WTC11 (cell line): Measurements from ENCODE around the gene ABLIM3. TPM values are rescaled to one million over a fixed set of nuclear protein-coding genes. Genes with fewer than 3 reads are reported as not detected.

Experiments
- ATAC-seq: fragments of 200-7000 bp; cut with Tn5 transposase; 2 replicates; pipeline ENCODE4 v1.10.0; 2021; ENCODE audit warnings: mild to moderate bottlenecking, moderate library complexity
- CTCF ChIA-PET: fragments of 300-600 bp; sonication (Branson Sonifier 250); formaldehyde crosslinking; loops from one replicate; lab custom pipeline; 2021; ENCODE audit warnings: antibody characterized with exemption; lab: Charles Lee
- POLR2A ChIA-PET: fragments of 350-600 bp; sonication (Branson Sonifier 250); formaldehyde crosslinking; loops from one replicate; lab custom pipeline; 2021; ENCODE audit warnings: antibody characterized with exemption; lab: Charles Lee
- DNase-seq: peaks from one replicate; pipeline ENCODE4 v3.0.0; 2021; ENCODE audit warnings: low spot score
- H3K27ac Mint-ChIP-seq: 2 replicates; pipeline ENCODE4 v1.8.0; 2021; ENCODE audit warnings: mixed read lengths
- H3K27me3 Mint-ChIP-seq: 2 replicates; pipeline ENCODE4 v1.8.0; 2021; ENCODE audit warnings: low read depth, mild to moderate bottlenecking, moderate library complexity, mixed read lengths
- H3K36me3 Mint-ChIP-seq: 2 replicates; pipeline ENCODE4 v1.8.0; 2021; ENCODE audit warnings: mixed read lengths
- H3K4me1 Mint-ChIP-seq: 2 replicates; pipeline ENCODE4 v1.8.0; 2022; ENCODE audit warnings: mixed read lengths
- H3K4me3 Mint-ChIP-seq: 2 replicates; pipeline ENCODE4 v1.8.0; 2021; ENCODE audit warnings: mild to moderate bottlenecking, moderate library complexity, mixed read lengths
- H3K9me3 Mint-ChIP-seq: 2 replicates; pipeline ENCODE4 v1.8.0; 2021; ENCODE audit warnings: mixed read lengths
- ETV6 ChIP-seq: sonication (generic); formaldehyde crosslinking; IDR thresholded peaks from 2 replicates; pipeline ENCODE4 v1.8.1; 2022; ENCODE audit warnings: mild to moderate bottlenecking, missing genetic modification reagents
- FOXP4 ChIP-seq: sonication (generic); formaldehyde crosslinking; IDR thresholded peaks from 2 replicates; pipeline ENCODE4 v1.8.0; 2022; ENCODE audit warnings: mild to moderate bottlenecking, missing genetic modification reagents
- GTF2I ChIP-seq: fragments of 250-450 bp; sonication (Bioruptor Pico); conservative IDR thresholded peaks from 2 replicates; pipeline ENCODE4 v1.4.0; 2021; ENCODE audit warnings: mild to moderate bottlenecking
- HMGA2 ChIP-seq: fragments of 250-450 bp; sonication (Bioruptor Pico); IDR thresholded peaks from 2 replicates; pipeline ENCODE4 v1.4.0; 2021; ENCODE audit warnings: mild to moderate bottlenecking, moderate library complexity
- IRF2 ChIP-seq: sonication (generic); formaldehyde crosslinking; IDR thresholded peaks from 2 replicates; pipeline ENCODE4 v1.8.0; 2022; ENCODE audit warnings: low read depth, missing genetic modification reagents, borderline replicate concordance
- NFYB ChIP-seq: sonication (generic); formaldehyde crosslinking; conservative IDR thresholded peaks from 2 replicates; pipeline ENCODE4 v1.8.0; 2022; ENCODE audit warnings: low read depth, missing genetic modification reagents
- OVOL2 ChIP-seq: fragments of 250-450 bp; sonication (Bioruptor Pico); IDR thresholded peaks from 2 replicates; pipeline ENCODE4 v1.9.0; 2021; ENCODE audit warnings: mild to moderate bottlenecking, borderline replicate concordance
- PRRX2 ChIP-seq: fragments of 250-450 bp; sonication (Bioruptor Pico); IDR thresholded peaks from 2 replicates; pipeline ENCODE4 v1.8.0; 2021; ENCODE audit warnings: mild to moderate bottlenecking
- TEAD4 ChIP-seq: sonication (generic); formaldehyde crosslinking; IDR thresholded peaks from 2 replicates; pipeline ENCODE4 v1.8.0; 2022; ENCODE audit warnings: mild to moderate bottlenecking, missing genetic modification reagents
- TP53 ChIP-seq: sonication (generic); formaldehyde crosslinking; IDR thresholded peaks from 2 replicates; pipeline ENCODE4 v1.8.1; 2023; ENCODE audit warnings: mild to moderate bottlenecking, missing genetic modification reagents
- ZNF121 ChIP-seq: sonication (generic); formaldehyde crosslinking; IDR thresholded peaks from 2 replicates; pipeline ENCODE4 v1.8.0; 2023; ENCODE audit warnings: missing genetic modification reagents
- ZNF219 ChIP-seq: sonication (generic); formaldehyde crosslinking; IDR thresholded peaks from 2 replicates; pipeline ENCODE4 v1.8.0; 2023; ENCODE audit warnings: missing genetic modification reagents, mild to moderate bottlenecking, borderline replicate concordance
- ZNF263 ChIP-seq: sonication (generic); formaldehyde crosslinking; IDR thresholded peaks from 2 replicates; pipeline ENCODE4 v1.8.1; 2022; ENCODE audit warnings: low read depth, mild to moderate bottlenecking, moderate library complexity, missing genetic modification reagents
- ZNF317 ChIP-seq: sonication (generic); formaldehyde crosslinking; IDR thresholded peaks from 2 replicates; pipeline ENCODE4 v1.8.1; 2023; ENCODE audit warnings: low read depth, mild to moderate bottlenecking, moderate library complexity, missing genetic modification reagents, borderline replicate concordance
- ZNF396 ChIP-seq: fragments of 250-450 bp; sonication (Bioruptor Pico); IDR thresholded peaks from 2 replicates; pipeline ENCODE4 v1.8.0; 2021; ENCODE audit warnings: mild to moderate bottlenecking, moderate library complexity, borderline replicate concordance
- ZNF416 ChIP-seq: fragments of 250-450 bp; sonication (Bioruptor Pico); IDR thresholded peaks from 2 replicates; pipeline ENCODE4 v1.9.0; 2021; ENCODE audit warnings: mild to moderate bottlenecking, inconsistent platforms
- total RNA-seq: library from RNA; stranded (reverse); gene quantifications from 3 replicates; pipeline ENCODE4 v1.2.3, GENCODE V29; 2021
- TF ChIP-seq, protein P1 (sequence below): sonication (generic); formaldehyde crosslinking; IDR thresholded peaks from 2 replicates; pipeline ENCODE4 v1.8.1; 2022; ENCODE audit warnings: low read depth, mild to moderate bottlenecking, moderate library complexity, missing genetic modification reagents, borderline replicate concordance
- TF ChIP-seq, protein P2 (sequence below): sonication (generic); formaldehyde crosslinking; conservative IDR thresholded peaks from 2 replicates; pipeline ENCODE4 v1.8.1; 2023; ENCODE audit warnings: mild to moderate bottlenecking, low read depth, missing genetic modification reagents, moderate library complexity
- TF ChIP-seq, protein P3 (sequence below): sonication (generic); formaldehyde crosslinking; conservative IDR thresholded peaks from 2 replicates; pipeline ENCODE4 v1.8.1; 2022; ENCODE audit warnings: mild to moderate bottlenecking, missing genetic modification reagents
- TF ChIP-seq, protein P4 (sequence below): sonication (generic); formaldehyde crosslinking; IDR thresholded peaks from 2 replicates; pipeline ENCODE4 v1.8.1; 2023; ENCODE audit warnings: mild to moderate bottlenecking, missing genetic modification reagents, moderate library complexity
- TF ChIP-seq, protein P5 (sequence below): fragments of 250-450 bp; sonication (Bioruptor Pico); IDR thresholded peaks from 2 replicates; pipeline ENCODE4 v1.9.0; 2021; ENCODE audit warnings: mild to moderate bottlenecking, borderline replicate concordance
- TF ChIP-seq, protein P6 (sequence below): sonication (generic); formaldehyde crosslinking; IDR thresholded peaks from 2 replicates; pipeline ENCODE4 v1.8.0; 2022; ENCODE audit warnings: mild to moderate bottlenecking, missing genetic modification reagents

ABLIM3 gene
- total RNA-seq, 1 experiment from 2014 or later: 0.33 TPM

- ChIA-PET POLR2A (no interaction called here), CTCF (interaction anchor here (1.0 kb wide), 1 partner anchor 20 kb away, joined by 3 read pairs; no protein-coding TSS in a partner anchor)
- Mint-ChIP-seq H3K36me3 (peaks cover 3% of the 10 kb centered on the region), H3K9me3 (peaks cover 52% of the 10 kb centered on the region), H3K27me3 (peaks cover 8% of the 10 kb centered on the region), H3K4me3 (no peak overlapping the region), H3K4me1 (no peaks in the 10 kb centered on the region), H3K27ac (no peak overlapping the region)
- TF ChIP-seq PRRX2 (CRISPR knock-in tag) (no peak), ZNF396 (CRISPR knock-in tag) (no peak), FOXP4 (CRISPR knock-in tag) (no peak), OVOL2 (CRISPR knock-in tag) (no peak), ZNF416 (CRISPR knock-in tag) (no peak), ZNF219 (CRISPR knock-in tag) (no peak), NFYB (CRISPR knock-in tag) (no peak), TP53 (CRISPR knock-in tag) (no peak), TEAD4 (CRISPR knock-in tag) (no peak)
- TF ChIP-seq, protein P1, sequence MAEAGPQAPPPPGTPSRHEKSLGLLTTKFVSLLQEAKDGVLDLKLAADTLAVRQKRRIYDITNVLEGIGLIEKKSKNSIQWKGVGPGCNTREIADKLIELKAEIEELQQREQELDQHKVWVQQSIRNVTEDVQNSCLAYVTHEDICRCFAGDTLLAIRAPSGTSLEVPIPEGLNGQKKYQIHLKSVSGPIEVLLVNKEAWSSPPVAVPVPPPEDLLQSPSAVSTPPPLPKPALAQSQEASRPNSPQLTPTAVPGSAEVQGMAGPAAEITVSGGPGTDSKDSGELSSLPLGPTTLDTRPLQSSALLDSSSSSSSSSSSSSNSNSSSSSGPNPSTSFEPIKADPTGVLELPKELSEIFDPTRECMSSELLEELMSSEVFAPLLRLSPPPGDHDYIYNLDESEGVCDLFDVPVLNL (CRISPR knock-in tag): no peak
- TF ChIP-seq, protein P2, sequence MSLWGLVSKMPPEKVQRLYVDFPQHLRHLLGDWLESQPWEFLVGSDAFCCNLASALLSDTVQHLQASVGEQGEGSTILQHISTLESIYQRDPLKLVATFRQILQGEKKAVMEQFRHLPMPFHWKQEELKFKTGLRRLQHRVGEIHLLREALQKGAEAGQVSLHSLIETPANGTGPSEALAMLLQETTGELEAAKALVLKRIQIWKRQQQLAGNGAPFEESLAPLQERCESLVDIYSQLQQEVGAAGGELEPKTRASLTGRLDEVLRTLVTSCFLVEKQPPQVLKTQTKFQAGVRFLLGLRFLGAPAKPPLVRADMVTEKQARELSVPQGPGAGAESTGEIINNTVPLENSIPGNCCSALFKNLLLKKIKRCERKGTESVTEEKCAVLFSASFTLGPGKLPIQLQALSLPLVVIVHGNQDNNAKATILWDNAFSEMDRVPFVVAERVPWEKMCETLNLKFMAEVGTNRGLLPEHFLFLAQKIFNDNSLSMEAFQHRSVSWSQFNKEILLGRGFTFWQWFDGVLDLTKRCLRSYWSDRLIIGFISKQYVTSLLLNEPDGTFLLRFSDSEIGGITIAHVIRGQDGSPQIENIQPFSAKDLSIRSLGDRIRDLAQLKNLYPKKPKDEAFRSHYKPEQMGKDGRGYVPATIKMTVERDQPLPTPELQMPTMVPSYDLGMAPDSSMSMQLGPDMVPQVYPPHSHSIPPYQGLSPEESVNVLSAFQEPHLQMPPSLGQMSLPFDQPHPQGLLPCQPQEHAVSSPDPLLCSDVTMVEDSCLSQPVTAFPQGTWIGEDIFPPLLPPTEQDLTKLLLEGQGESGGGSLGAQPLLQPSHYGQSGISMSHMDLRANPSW (CRISPR knock-in tag): no peak
- TF ChIP-seq, protein P3, sequence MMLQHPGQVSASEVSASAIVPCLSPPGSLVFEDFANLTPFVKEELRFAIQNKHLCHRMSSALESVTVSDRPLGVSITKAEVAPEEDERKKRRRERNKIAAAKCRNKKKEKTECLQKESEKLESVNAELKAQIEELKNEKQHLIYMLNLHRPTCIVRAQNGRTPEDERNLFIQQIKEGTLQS: no peak
- TF ChIP-seq, protein P4, sequence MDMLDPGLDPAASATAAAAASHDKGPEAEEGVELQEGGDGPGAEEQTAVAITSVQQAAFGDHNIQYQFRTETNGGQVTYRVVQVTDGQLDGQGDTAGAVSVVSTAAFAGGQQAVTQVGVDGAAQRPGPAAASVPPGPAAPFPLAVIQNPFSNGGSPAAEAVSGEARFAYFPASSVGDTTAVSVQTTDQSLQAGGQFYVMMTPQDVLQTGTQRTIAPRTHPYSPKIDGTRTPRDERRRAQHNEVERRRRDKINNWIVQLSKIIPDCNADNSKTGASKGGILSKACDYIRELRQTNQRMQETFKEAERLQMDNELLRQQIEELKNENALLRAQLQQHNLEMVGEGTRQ (CRISPR knock-in tag): no peak
- DNase-seq (no peak), ATAC-seq (no peak)
Measured at GRCh38 chr5:149094996-149095395, 46.3 kb upstream of the ABLIM3 start.

- no peak overlapping the region for H3K4me3 Mint-ChIP-seq
- H3K27ac Mint-ChIP-seq: no peak overlapping the region
- CTCF ChIA-PET: interaction anchor here (0.7 kb wide), 1 partner anchor 369 kb away, joined by 3 read pairs; no protein-coding TSS in a partner anchor
- no peaks in the 10 kb centered on the region for H3K4me1 Mint-ChIP-seq
- POLR2A ChIA-PET: no interaction called here
- H3K9me3 Mint-ChIP-seq: peaks cover 46% of the 10 kb centered on the region
- peaks cover 3% of the 10 kb centered on the region for H3K36me3 Mint-ChIP-seq
- DNase-seq (no peak), ATAC-seq (no peak)
- peaks cover 13% of the 10 kb centered on the region; the same call in 1 of the 2 replicates for H3K27me3 Mint-ChIP-seq
- TF ChIP-seq ETV6 (CRISPR knock-in tag) (no peak), IRF2 (CRISPR knock-in tag) (no peak), NFYB (CRISPR knock-in tag) (no peak), ZNF121 (CRISPR knock-in tag) (no peak), GTF2I (CRISPR knock-in tag) (no peak), HMGA2 (no peak), ZNF263 (CRISPR knock-in tag) (no peak), ZNF396 (CRISPR knock-in tag) (no peak), ZNF317 (CRISPR knock-in tag) (no peak)
- TF ChIP-seq, protein P5, sequence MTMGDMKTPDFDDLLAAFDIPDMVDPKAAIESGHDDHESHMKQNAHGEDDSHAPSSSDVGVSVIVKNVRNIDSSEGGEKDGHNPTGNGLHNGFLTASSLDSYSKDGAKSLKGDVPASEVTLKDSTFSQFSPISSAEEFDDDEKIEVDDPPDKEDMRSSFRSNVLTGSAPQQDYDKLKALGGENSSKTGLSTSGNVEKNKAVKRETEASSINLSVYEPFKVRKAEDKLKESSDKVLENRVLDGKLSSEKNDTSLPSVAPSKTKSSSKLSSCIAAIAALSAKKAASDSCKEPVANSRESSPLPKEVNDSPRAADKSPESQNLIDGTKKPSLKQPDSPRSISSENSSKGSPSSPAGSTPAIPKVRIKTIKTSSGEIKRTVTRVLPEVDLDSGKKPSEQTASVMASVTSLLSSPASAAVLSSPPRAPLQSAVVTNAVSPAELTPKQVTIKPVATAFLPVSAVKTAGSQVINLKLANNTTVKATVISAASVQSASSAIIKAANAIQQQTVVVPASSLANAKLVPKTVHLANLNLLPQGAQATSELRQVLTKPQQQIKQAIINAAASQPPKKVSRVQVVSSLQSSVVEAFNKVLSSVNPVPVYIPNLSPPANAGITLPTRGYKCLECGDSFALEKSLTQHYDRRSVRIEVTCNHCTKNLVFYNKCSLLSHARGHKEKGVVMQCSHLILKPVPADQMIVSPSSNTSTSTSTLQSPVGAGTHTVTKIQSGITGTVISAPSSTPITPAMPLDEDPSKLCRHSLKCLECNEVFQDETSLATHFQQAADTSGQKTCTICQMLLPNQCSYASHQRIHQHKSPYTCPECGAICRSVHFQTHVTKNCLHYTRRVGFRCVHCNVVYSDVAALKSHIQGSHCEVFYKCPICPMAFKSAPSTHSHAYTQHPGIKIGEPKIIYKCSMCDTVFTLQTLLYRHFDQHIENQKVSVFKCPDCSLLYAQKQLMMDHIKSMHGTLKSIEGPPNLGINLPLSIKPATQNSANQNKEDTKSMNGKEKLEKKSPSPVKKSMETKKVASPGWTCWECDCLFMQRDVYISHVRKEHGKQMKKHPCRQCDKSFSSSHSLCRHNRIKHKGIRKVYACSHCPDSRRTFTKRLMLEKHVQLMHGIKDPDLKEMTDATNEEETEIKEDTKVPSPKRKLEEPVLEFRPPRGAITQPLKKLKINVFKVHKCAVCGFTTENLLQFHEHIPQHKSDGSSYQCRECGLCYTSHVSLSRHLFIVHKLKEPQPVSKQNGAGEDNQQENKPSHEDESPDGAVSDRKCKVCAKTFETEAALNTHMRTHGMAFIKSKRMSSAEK: no peak
- TF ChIP-seq, protein P6, sequence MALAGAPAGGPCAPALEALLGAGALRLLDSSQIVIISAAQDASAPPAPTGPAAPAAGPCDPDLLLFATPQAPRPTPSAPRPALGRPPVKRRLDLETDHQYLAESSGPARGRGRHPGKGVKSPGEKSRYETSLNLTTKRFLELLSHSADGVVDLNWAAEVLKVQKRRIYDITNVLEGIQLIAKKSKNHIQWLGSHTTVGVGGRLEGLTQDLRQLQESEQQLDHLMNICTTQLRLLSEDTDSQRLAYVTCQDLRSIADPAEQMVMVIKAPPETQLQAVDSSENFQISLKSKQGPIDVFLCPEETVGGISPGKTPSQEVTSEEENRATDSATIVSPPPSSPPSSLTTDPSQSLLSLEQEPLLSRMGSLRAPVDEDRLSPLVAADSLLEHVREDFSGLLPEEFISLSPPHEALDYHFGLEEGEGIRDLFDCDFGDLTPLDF (CRISPR knock-in tag): no peak
Measured at GRCh38 chr5:149099920-149100319, 41.4 kb upstream of the ABLIM3 start.
